Liver (tissue), 3 donors: Measurements from ENCODE around the gene EFCAB12.
A peak's percentile ranks its signal among the peaks of the same experiment; 100 is the strongest.

Experiments used
- RAD21 ChIP-seq, 2 donors: IDR thresholded peaks; 2 replicates each; pipeline ENCODE4 v1.6.1; 2016; ENCODE audit warnings: antibody characterized with exemption in 2 of 2, mild to moderate bottlenecking in 2 of 2
- TF ChIP-seq, protein P1 (sequence below): fragments of 150-350 bp; IDR thresholded peaks from 2 replicates; pipeline ENCODE4 v1.5.1; 2017; ENCODE audit warnings: improper control_type of control experiment, low read depth, low read length; ENCODE audit not compliant: missing input control
- TF ChIP-seq, protein P2 (sequence below): IDR thresholded peaks from 2 replicates; pipeline ENCODE4 v1.6.1; 2016; ENCODE audit warnings: antibody characterized with exemption
- donor health status: healthy.
- donor health status: healthy.

DNA sequence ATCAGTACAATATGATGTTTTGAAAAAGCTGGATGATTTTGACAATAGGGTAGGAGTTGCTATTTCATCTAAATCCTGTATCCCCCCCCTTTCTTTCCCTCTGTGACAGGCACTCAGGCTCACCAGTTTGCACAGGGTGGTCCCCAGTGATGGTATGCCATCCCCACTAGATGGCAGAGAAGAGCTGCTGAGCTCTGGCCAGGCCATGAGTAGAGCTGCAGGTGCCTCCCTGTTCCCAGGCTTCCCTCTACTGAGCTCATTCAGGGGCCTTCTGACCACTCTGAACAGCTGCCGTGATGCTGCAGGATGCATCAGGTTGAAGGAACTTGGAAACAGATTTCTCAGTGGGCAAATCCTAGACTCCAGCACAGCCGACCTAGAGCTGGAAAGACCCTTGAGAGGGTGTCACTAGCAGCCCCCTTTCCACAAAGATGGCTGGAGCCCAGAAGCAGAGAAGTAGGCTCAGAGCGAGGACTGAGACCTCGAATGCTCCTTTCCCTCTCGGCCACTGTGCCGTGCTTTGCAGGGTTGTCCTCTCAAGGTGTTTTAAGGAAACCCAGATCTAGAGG lies 45.1 kb downstream of the EFCAB12 start:
- TF ChIP-seq, protein P1, sequence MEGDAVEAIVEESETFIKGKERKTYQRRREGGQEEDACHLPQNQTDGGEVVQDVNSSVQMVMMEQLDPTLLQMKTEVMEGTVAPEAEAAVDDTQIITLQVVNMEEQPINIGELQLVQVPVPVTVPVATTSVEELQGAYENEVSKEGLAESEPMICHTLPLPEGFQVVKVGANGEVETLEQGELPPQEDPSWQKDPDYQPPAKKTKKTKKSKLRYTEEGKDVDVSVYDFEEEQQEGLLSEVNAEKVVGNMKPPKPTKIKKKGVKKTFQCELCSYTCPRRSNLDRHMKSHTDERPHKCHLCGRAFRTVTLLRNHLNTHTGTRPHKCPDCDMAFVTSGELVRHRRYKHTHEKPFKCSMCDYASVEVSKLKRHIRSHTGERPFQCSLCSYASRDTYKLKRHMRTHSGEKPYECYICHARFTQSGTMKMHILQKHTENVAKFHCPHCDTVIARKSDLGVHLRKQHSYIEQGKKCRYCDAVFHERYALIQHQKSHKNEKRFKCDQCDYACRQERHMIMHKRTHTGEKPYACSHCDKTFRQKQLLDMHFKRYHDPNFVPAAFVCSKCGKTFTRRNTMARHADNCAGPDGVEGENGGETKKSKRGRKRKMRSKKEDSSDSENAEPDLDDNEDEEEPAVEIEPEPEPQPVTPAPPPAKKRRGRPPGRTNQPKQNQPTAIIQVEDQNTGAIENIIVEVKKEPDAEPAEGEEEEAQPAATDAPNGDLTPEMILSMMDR: peak; percentile 63
- TF ChIP-seq, protein P2, sequence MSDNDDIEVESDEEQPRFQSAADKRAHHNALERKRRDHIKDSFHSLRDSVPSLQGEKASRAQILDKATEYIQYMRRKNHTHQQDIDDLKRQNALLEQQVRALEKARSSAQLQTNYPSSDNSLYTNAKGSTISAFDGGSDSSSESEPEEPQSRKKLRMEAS: no peak
- TF ChIP-seq RAD21 (IDR thresholded peaks at IDR 0.05): peak; percentile 82 to 95
